ENCODE data around the gene GMEB2.

- TF ChIP-seq POLR2A (IDR thresholded peaks at IDR 0.05) (no peak), POLR2AphosphoS5 (IDR thresholded peaks at IDR 0.05) (no peak)
- TF ChIP-seq, protein P1, sequence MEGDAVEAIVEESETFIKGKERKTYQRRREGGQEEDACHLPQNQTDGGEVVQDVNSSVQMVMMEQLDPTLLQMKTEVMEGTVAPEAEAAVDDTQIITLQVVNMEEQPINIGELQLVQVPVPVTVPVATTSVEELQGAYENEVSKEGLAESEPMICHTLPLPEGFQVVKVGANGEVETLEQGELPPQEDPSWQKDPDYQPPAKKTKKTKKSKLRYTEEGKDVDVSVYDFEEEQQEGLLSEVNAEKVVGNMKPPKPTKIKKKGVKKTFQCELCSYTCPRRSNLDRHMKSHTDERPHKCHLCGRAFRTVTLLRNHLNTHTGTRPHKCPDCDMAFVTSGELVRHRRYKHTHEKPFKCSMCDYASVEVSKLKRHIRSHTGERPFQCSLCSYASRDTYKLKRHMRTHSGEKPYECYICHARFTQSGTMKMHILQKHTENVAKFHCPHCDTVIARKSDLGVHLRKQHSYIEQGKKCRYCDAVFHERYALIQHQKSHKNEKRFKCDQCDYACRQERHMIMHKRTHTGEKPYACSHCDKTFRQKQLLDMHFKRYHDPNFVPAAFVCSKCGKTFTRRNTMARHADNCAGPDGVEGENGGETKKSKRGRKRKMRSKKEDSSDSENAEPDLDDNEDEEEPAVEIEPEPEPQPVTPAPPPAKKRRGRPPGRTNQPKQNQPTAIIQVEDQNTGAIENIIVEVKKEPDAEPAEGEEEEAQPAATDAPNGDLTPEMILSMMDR (IDR thresholded peaks at IDR 0.05), result no peak
These were observed 38.3 kb downstream of the GMEB2 start for GRCh38 chr20:63588641-63589041.
